CD4-positive, CD25-positive, alpha-beta regulatory T cell (primary cell): ENCODE results near the gene RAB6A. TPM values are rescaled to one million over a fixed set of nuclear protein-coding genes. Genes with fewer than 3 reads are reported as not detected.
"Not testable (repeated sequence)": the region's sequence is repeated elsewhere in the genome, so short reads cannot be mapped to it uniquely, and the experiment has no call there.

ENCODE experiments used
- ATAC-seq, 2 donors: fragments of 150-1000 bp; cut with Tn5 transposase; one replicate each; pipeline ENCODE4 v1.10.0; 2021; ENCODE audit warnings: low read depth in 2 of 2, moderate number of reproducible peaks in 2 of 2, moderate library complexity in 1 of 2
- DNase-seq, 3 donors: peaks; one replicate each; pipeline versions ENCODE4 v3.0.0 to v3.0.0-alpha.2; 2012 to 2022; ENCODE audit warnings: mixed read lengths in 1 of 3
- H3K27ac ChIP-seq: one replicate; pipeline ENCODE4 v1.7.0; 2013; ENCODE audit warnings: mild to moderate bottlenecking, low read length; ENCODE audit not compliant: insufficient read depth, poor library complexity, severe bottlenecking
- H3K27me3 ChIP-seq: one replicate; pipeline ENCODE4 v1.7.0; 2013; ENCODE audit warnings: low read length; ENCODE audit not compliant: control insufficient read depth, insufficient read depth
- H3K36me3 ChIP-seq: one replicate; pipeline ENCODE4 v1.7.0; 2013; ENCODE audit warnings: mild to moderate bottlenecking, low read length, moderate library complexity; ENCODE audit not compliant: control insufficient read depth, insufficient read depth
- H3K4me1 ChIP-seq: 2 replicates; pipeline ENCODE4 v1.7.0; 2013; ENCODE audit warnings: mild to moderate bottlenecking, low read length; ENCODE audit not compliant: insufficient read depth, control insufficient read depth, poor library complexity, severe bottlenecking
- H3K4me3 ChIP-seq: one replicate; pipeline ENCODE4 v1.7.0; 2013; ENCODE audit warnings: low read depth, mild to moderate bottlenecking, low read length, moderate library complexity
- H3K9me3 ChIP-seq, 2 experiments: 1 replicate in 1 of 2; 2 replicates in 1 of 2; pipeline ENCODE4 v1.7.0; 2013; ENCODE audit warnings: low read length in 2 of 2, mild to moderate bottlenecking in 1 of 2, moderate library complexity in 1 of 2; ENCODE audit not compliant: control insufficient read depth in 2 of 2
- H3K27ac Mint-ChIP-seq, 3 donors: one replicate each; pipeline ENCODE4 v1.8.0; 2020 to 2022; ENCODE audit warnings: mild to moderate bottlenecking in 3 of 3, mixed read lengths in 3 of 3, moderate library complexity in 2 of 3
- H3K27me3 Mint-ChIP-seq: one replicate; pipeline ENCODE4 v1.8.0; 2022; ENCODE audit warnings: mild to moderate bottlenecking, mixed read lengths
- H3K36me3 Mint-ChIP-seq: one replicate; pipeline ENCODE4 v1.8.0; 2020; ENCODE audit warnings: mixed read lengths
- H3K4me1 Mint-ChIP-seq, 4 donors: one replicate each; pipeline ENCODE4 v1.8.0; 2020 to 2022; ENCODE audit warnings: mixed read lengths in 4 of 4, mild to moderate bottlenecking in 1 of 4
- H3K4me3 Mint-ChIP-seq, 4 donors: one replicate each; pipeline ENCODE4 v1.8.0; 2020 to 2022; ENCODE audit warnings: mild to moderate bottlenecking in 4 of 4, mixed read lengths in 4 of 4, moderate library complexity in 3 of 4
- H3K9me3 Mint-ChIP-seq, 7 donors: one replicate each; pipeline ENCODE4 v1.8.0; 2020 to 2022; ENCODE audit warnings: mixed read lengths in 7 of 7, mild to moderate bottlenecking in 3 of 7, moderate library complexity in 2 of 7
- polyA plus RNA-seq, 4 donors: library from polyadenylated mRNA; unstranded; fragments of 300-500 nt; fragmentation: Illumina TruSeq; gene quantifications; one replicate each; pipeline ENCODE4 v1.2.3, GENCODE V29; 2021
- total RNA-seq: library from RNA; stranded (reverse); gene quantifications from one replicate; pipeline ENCODE4 v1.2.3, GENCODE V29; 2022

Gene RAB6A
- total and polyA plus RNA-seq, 5 donors from 2014 or later, result 79.0 to 124 (median 119) TPM

GRCh38 chr11:73743045-73743444, 17.8 kb downstream of the RAB6A start:
- DNase-seq (no peak), ATAC-seq (no peak)
- Mint-ChIP-seq H3K9me3 (no peaks in the 10 kb centered on the region), H3K4me3 (no peak overlapping the region), H3K4me1 (peaks cover 0 to 53% (median 25%) of the 10 kb centered on the region in 4 donors), H3K27me3 (no peaks in the 10 kb centered on the region), H3K27ac (peak overlapping the region in 2 of 3 donors; percentile 42 to 44), H3K36me3 (peaks cover 13% of the 10 kb centered on the region)
- no peaks in the 10 kb centered on the region for H3K27me3 ChIP-seq
- H3K4me1 ChIP-seq, result no peaks in the 10 kb centered on the region
- H3K27ac ChIP-seq, result no peak overlapping the region
- H3K9me3 ChIP-seq, result no peaks in the 10 kb centered on the region
- H3K36me3 ChIP-seq, result no peaks in the 10 kb centered on the region
- H3K4me3 ChIP-seq, result no peak overlapping the region

DNA sequence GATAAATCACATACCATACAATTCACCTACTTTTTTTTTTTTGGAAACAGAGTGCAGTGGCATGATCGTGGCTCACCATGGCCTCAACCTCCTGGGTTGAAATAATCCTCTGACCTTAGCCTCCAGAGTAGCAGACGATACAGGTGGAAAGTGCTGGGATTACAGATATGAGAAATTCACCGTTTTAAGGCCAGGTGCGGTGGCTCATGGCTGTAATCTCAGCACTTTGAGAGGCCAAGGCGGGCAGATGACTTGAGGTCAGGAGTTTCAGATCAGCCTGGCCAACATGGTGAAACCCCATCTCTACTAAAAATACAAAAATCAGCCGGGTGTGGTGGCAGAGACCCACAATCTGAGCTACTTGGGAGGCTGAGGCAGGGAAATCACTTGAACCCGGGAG, 24.9 kb downstream of the RAB6A start:
- not testable (repeated sequence) for H3K9me3 Mint-ChIP-seq, H3K27me3 ChIP-seq, DNase-seq, H3K27me3 Mint-ChIP-seq, H3K4me3 Mint-ChIP-seq, ATAC-seq, H3K9me3 ChIP-seq, H3K36me3 ChIP-seq, H3K27ac ChIP-seq, H3K4me3 ChIP-seq, H3K4me1 ChIP-seq
- Mint-ChIP-seq H3K36me3 (peaks cover 15% of the 10 kb centered on the region), H3K4me1 (peaks cover 21 to 31% (median 26%) of the 10 kb centered on the region in 4 donors), H3K27ac (peak overlapping the region in 1 of 3 donors; percentile 39)

DNA sequence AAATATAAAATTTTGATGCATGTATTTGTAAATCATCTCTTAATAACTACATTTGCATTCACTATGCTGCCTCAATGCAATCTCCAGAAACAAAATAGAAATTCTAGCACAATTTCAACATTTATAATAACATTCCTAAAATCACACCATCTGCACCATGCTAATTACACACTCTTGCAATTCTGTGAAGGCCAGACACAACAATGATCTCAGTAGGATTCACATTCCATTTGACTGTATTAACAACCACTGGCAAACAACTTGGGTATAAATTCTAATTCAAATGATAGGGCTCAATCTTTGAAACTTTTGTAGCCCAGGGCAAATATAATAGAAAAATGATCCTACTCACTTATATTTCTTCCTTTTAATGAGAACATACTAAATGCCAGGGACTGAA, 25.9 kb downstream of the RAB6A start:
- no peaks in the 10 kb centered on the region for H3K27me3 Mint-ChIP-seq
- ATAC-seq (no peak), DNase-seq (no peak)
- H3K4me3 Mint-ChIP-seq, result no peak overlapping the region
- H3K27ac ChIP-seq, result no peak overlapping the region
- H3K27ac Mint-ChIP-seq, result peak overlapping the region in 2 of 3 donors; percentile 6 to 39
- H3K36me3 ChIP-seq, result no peaks in the 10 kb centered on the region
- peaks cover 18% of the 10 kb centered on the region for H3K36me3 Mint-ChIP-seq
- no peaks in the 10 kb centered on the region for H3K27me3 ChIP-seq
- no peaks in the 10 kb centered on the region for H3K4me1 ChIP-seq
- H3K9me3 Mint-ChIP-seq, result peaks cover 0 to 1% (median 0%) of the 10 kb centered on the region in 7 donors
- H3K4me1 Mint-ChIP-seq, result peaks cover 26 to 33% (median 28%) of the 10 kb centered on the region in 4 donors
- H3K4me3 ChIP-seq, result no peak overlapping the region
- H3K9me3 ChIP-seq, result no peaks in the 10 kb centered on the region

DNA sequence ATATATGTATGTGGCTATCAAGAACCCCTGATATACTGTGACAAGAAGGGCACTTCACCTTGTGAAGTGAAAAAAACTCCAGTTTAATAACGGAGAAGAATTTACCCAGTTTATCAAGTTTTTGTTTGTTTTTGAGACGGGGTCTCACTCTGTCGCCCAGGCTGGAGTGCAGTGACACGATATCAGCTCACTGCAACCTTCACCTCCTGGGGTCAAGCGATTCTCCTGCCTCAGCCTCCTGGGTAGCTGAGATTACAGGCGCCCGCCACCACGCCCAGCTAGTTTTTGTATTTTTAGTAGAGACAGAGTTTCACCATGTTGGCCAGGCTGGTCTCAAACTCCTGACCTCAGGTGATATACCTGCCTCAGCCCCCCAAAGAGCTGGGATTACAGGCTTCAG, 26.9 kb downstream of the RAB6A start:
- not testable (repeated sequence) for H3K9me3 ChIP-seq, DNase-seq, H3K4me1 ChIP-seq, H3K36me3 ChIP-seq, H3K27me3 ChIP-seq, H3K27me3 Mint-ChIP-seq, ATAC-seq, H3K9me3 Mint-ChIP-seq, H3K27ac ChIP-seq, H3K4me3 Mint-ChIP-seq, H3K4me3 ChIP-seq
- Mint-ChIP-seq H3K4me1 (peaks cover 30 to 41% (median 35%) of the 10 kb centered on the region in 4 donors), H3K36me3 (peaks cover 25% of the 10 kb centered on the region), H3K27ac (peak overlapping the region; percentile 26 to 56 (median 39))

DNA sequence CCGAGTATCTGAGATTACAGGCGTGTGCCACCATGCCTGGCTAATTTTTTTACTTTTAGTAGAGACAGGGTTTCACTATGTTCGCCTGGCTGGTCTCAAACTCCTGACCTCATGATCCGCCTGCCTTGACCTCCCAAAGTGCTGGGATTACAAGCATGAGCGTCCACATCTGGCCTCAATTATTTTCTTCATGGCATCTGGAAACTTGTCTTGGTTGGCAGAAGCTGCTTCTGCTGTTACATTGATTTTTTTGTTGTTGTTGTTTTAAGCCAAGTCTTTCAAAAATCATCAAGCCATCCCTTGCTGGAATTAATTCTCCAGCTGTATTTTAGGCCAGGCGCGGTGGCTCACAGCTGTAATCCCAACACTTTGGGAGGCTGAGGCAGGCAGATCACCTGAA, 27.9 kb downstream of the RAB6A start:
- not testable (repeated sequence) for H3K9me3 Mint-ChIP-seq
- peaks cover 28% of the 10 kb centered on the region for H3K36me3 Mint-ChIP-seq

GRCh38 chr11:73729594-73730206, 31.2 kb downstream of the RAB6A start:
- Histone ChIP-seq H3K36me3 (peaks cover 10% of the 10 kb centered on the region), H3K4me1 (peaks cover 3% of the 10 kb centered on the region), H3K27ac (no peak overlapping the region), H3K4me3 (no peak overlapping the region), H3K27me3 (no peaks in the 10 kb centered on the region), H3K9me3 (no peaks in the 10 kb centered on the region)
- Mint-ChIP-seq H3K9me3 (peaks cover 0 to 1% (median 0%) of the 10 kb centered on the region in 7 donors), H3K4me1 (peaks cover 21 to 47% (median 42%) of the 10 kb centered on the region in 4 donors), H3K27ac (peak overlapping the region in 2 of 3 donors; percentile 2 to 85), H3K36me3 (peaks cover 34% of the 10 kb centered on the region), H3K4me3 (no peak overlapping the region), H3K27me3 (no peaks in the 10 kb centered on the region)
- ATAC-seq, result no peak
- no peak for DNase-seq

More for the DNA sequence above, 27.9 kb downstream of the RAB6A start:
- not testable (repeated sequence) for DNase-seq, H3K27me3 ChIP-seq, H3K4me3 Mint-ChIP-seq, H3K4me3 ChIP-seq, H3K36me3 ChIP-seq, ATAC-seq, H3K27ac ChIP-seq, H3K4me1 ChIP-seq, H3K27me3 Mint-ChIP-seq, H3K27ac Mint-ChIP-seq, H3K9me3 ChIP-seq
- H3K4me1 Mint-ChIP-seq, result peaks cover 33 to 43% (median 37%) of the 10 kb centered on the region in 4 donors

DNA sequence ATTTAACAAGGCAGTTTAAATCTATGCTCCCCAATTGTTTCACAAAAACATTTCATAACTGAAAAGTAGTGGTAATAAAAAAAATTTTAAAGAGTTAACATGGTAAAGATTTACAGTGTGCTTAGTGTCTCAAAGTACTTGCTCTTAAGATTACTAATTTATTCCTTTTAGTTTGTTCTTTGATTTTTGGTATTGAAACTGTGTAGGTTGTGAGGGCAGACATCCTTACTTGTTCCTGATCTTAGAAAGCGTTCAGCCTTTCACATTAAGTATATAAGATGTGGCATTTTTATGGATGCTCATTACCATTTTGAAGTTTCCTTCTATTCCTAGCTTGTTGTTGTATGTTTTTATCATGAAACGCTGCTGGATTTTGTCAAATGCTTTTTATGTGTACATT, 32.9 kb downstream of the RAB6A start:
- no peak overlapping the region for H3K27ac Mint-ChIP-seq
- DNase-seq (no peak), ATAC-seq (no peak)
- H3K27ac ChIP-seq, result peak overlapping the region; percentile 29
- H3K36me3 Mint-ChIP-seq, result peaks cover 33% of the 10 kb centered on the region
- H3K27me3 Mint-ChIP-seq, result no peaks in the 10 kb centered on the region
- no peaks in the 10 kb centered on the region for H3K9me3 ChIP-seq
- peaks cover 10% of the 10 kb centered on the region for H3K36me3 ChIP-seq
- H3K4me1 ChIP-seq, result peaks cover 3% of the 10 kb centered on the region
- no peaks in the 10 kb centered on the region for H3K27me3 ChIP-seq
- H3K9me3 Mint-ChIP-seq, result peaks cover 0 to 1% (median 0%) of the 10 kb centered on the region in 7 donors
- peaks cover 20 to 44% (median 39%) of the 10 kb centered on the region in 4 donors for H3K4me1 Mint-ChIP-seq
- H3K4me3 ChIP-seq, result no peak overlapping the region
- no peak overlapping the region for H3K4me3 Mint-ChIP-seq

GRCh38 chr11:73726825-73727224, 34.0 kb downstream of the RAB6A start:
- Histone ChIP-seq H3K27me3 (no peaks in the 10 kb centered on the region), H3K9me3 (no peaks in the 10 kb centered on the region), H3K36me3 (peaks cover 10% of the 10 kb centered on the region), H3K4me3 (no peak overlapping the region), H3K4me1 (peaks cover 3% of the 10 kb centered on the region), H3K27ac (no peak overlapping the region)
- DNase-seq (no peak), ATAC-seq (no peak)
- Mint-ChIP-seq H3K4me3 (no peak overlapping the region), H3K4me1 (peaks cover 20 to 44% (median 39%) of the 10 kb centered on the region in 4 donors), H3K27me3 (no peaks in the 10 kb centered on the region), H3K9me3 (peaks cover 0 to 1% (median 0%) of the 10 kb centered on the region in 7 donors), H3K27ac (peak overlapping the region in 1 of 3 donors; percentile 48), H3K36me3 (peaks cover 31% of the 10 kb centered on the region)
